ENCODE results near the gene SLC32A1. TPM values are rescaled to one million over a fixed set of nuclear protein-coding genes. Genes with fewer than 3 reads are reported as not detected.

SLC32A1 gene, protein sequence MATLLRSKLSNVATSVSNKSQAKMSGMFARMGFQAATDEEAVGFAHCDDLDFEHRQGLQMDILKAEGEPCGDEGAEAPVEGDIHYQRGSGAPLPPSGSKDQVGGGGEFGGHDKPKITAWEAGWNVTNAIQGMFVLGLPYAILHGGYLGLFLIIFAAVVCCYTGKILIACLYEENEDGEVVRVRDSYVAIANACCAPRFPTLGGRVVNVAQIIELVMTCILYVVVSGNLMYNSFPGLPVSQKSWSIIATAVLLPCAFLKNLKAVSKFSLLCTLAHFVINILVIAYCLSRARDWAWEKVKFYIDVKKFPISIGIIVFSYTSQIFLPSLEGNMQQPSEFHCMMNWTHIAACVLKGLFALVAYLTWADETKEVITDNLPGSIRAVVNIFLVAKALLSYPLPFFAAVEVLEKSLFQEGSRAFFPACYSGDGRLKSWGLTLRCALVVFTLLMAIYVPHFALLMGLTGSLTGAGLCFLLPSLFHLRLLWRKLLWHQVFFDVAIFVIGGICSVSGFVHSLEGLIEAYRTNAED
- 1.6 TPM for polyA plus RNA-seq (ENCODE audit: insufficient read length)
- long read RNA-seq, donor 1, partial matches to known transcripts: 0 of 1 reads
- long read RNA-seq, donor 1, other reads (novel, unspliced or antisense): 0 of 1 reads
- long read RNA-seq, donor 2, partial matches to known transcripts: 0 of 3 reads
- long read RNA-seq, donor 2, other reads (novel, unspliced or antisense): 0 of 3 reads
- long read RNA-seq, donor 3: 0 reads
- long read RNA-seq, donor 4: 0 reads
- long read RNA-seq, donor 5, partial matches to known transcripts: 0 of 1 reads
- long read RNA-seq, donor 5, other reads (novel, unspliced or antisense): 0 of 1 reads
- long read RNA-seq, donor 6, partial matches to known transcripts: 0 of 1 reads
- long read RNA-seq, donor 6, other reads (novel, unspliced or antisense): 0 of 1 reads
- long read RNA-seq, donor 7: 0 reads
- long read RNA-seq, donor 8: 0 reads

- no peak for DNase-seq
These were observed at the start of gene SLC32A1 for GRCh38 chr20:38723848-38724625. Gene SLC32A1, plus strand, starts transcription at chr20:38724486. Its CDS starts 239 bp downstream, at chr20:38724725.

- DNase-seq: no peak
These were observed 49.5 kb upstream of the SLC32A1 start for GRCh38 chr20:38674765-38675133.

DNA sequence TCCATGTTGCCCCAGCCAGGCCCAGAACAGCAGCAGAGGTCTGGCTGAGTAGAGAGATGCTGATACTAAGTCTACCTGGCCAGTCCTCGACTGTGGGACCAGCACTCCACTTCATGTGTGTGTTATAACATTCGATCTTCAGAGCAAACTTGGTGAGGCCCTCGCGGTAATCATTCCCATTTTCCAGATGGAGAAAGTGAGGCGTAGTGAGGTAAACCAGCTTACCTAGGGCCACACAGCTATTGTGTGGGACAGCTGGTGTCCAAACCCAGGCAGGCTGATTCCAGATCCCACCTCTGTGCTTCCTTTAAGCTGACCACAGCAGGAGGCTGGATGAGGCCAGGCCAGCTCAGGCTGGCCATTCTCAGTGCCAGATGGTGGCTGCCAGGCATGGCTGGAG lies 47.7 kb upstream of the SLC32A1 start:
- no peak for DNase-seq

DNA sequence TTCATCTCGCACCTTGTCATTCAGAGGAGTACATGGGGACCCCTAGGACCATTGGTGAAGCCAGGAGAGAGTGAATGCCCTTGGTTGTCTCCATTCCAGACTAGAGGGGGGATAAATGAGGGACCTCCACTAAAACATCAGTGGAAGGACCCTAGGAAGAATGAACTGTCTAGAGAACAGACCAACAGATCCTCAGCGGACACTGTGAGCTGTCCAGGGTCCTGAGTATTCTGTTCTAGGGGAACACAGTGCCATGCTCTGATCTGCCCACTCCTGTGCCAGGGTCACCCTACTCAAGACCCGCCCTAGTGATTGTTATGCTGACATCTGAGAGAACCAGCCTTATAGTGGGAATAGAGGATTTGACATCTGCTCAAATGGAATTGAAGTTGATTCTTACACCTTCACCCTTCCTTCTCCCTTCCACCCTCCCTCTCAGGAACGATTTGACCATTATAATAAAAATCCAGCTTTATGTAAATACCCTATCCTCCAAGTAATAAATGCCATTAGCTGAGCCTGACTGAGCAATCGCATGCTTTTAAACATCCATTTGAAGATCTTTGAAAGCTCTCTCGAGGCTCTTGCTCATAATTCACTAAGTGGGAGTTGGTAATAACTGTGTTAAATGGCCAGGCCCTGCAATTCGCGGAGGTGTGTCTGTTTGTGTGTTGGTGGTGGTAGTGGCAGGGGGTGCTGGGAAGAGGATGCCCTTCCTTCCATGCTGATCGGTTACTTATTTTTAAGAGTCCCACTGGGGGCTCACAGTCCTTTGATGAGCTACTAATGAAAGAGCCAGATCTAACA lies 43.6 kb upstream of the SLC32A1 start:
- peak; percentile 84 for DNase-seq

DNA sequence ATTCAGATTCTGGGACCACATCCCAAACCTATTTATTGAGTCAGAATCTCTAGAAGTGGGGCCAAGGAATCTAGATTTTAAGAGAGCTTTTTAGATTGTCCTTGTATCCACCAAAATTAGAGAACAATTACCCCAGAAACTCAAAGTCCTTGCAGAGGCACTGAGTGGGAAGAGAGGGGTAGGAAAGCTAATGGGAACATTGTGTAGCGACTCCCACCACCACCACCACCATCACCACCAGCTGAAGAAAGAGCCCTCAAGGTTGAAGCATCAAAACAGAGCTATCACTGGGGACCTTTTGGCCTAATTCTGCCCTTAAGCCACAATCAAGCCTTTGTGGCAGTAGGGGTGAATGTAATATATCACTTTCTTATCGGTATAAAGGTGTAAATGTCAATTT lies 39.0 kb upstream of the SLC32A1 start:
- DNase-seq: no peak

DNA sequence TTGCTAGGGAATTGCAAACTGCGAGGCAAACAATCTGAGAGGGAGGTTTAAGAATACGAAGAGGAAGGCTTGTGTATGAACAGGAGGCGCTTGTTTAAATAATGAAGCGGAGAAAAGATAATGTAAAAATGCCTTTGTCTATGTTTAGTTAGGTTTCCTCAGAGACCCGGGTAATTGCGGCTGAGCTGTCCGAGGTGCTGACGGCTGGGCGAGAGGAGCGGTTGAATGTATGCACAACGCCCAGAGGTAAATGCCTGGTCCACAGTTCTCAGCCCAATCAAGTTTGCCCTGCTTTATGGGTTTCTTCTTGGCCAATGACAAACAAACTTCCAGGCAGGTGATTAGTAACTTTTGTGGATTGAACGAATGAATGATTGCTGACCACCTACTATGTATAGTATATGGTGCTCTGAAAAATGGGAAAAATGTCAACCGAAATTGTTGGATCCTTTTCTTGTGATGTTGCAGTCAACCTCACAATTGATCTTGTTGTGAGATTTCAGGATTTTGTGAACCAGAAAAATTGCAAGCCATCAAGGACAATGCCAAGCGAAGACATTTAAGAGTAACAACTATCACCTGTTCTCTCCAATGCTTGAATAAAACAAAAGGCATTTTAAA lies 38.3 kb upstream of the SLC32A1 start:
- peak; percentile 66 for DNase-seq

- peak; percentile 90 for DNase-seq
These were observed 31.6 kb upstream of the SLC32A1 start for GRCh38 chr20:38692436-38693411.

DNA sequence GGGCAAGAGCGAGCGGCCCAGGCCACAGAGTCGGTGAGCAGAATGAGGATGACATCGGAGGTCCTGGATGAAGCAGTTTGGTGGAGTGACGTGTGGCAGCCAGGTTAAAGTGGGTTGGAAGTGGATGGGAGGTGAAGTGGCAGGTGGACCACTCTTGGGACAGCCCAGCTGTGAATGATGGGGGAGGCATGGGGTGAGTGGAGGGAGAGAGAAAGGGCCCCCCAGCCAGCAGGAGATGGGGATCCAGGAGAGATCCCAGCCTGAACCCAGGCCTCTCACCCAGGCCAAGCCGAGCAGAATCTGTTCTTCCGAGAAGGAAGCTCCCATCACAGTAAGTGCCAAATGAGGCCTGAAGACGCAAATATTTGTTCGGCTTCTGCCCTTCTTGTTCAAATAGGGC lies 27.0 kb upstream of the SLC32A1 start:
- DNase-seq: no peak

- no peak for DNase-seq
These were observed 25.7 kb upstream of the SLC32A1 start for GRCh38 chr20:38698541-38698940.

- no peak for DNase-seq
These were observed 24.1 kb upstream of the SLC32A1 start for GRCh38 chr20:38700141-38700540.

DNA sequence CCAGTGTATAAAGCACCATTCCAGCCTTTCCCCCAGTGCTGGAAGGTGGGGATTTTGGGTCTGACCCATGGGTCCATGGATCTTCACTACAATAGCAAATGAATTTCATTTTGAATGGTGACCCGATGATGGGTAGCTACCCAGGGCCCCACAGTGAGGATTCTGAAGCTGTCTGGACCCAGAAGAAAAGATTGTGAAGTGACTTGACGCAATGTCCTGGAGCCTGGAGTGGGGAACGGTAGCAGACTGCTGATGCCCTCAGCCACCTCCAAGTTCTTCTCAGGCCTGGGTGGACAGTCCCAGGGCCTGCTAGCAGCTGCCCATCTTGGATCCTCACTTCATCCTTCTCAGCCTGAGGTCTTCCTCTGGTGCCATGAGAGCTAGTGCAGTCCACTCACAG lies 23.4 kb upstream of the SLC32A1 start:
- DNase-seq: no peak

DNA sequence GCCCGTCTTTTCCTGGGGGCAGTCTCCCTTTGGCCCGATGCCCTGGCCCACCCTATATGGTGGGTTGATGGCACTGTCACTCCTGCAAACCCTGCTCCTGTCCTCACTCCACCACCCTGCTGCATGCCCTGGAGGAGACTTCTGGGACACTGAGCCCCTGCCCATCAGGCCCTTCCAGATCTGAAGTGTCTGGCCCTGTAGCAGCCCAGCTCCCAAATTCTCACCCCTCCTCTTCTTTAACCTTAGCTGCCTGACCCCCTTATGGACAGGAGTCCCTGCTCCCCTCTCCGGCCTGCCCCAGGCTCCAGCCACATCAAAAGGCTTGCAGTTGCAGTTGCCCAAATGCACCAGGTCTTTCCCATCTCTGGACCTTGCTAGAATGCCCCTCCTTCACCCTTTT lies 20.8 kb upstream of the SLC32A1 start:
- no peak for DNase-seq

DNA sequence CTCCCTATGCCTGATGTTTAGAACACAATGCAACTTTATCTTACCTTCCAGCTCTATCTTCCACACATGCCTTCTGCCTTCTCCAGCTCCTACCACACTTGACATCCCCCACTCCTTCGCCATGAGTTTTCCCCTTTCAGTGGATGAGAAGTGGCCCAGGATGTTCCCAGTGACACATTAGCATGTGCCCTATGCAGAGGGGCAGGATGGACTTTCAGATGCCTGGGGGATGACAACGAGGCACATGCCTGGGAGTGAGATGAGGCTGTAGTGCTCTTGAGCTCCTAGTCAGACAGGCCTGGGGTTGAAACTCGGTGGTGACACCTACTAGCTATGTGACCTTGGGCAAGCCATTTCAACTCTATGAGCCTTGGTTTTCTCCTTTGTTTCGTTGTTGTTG lies 20.1 kb upstream of the SLC32A1 start:
- DNase-seq: no peak

DNA sequence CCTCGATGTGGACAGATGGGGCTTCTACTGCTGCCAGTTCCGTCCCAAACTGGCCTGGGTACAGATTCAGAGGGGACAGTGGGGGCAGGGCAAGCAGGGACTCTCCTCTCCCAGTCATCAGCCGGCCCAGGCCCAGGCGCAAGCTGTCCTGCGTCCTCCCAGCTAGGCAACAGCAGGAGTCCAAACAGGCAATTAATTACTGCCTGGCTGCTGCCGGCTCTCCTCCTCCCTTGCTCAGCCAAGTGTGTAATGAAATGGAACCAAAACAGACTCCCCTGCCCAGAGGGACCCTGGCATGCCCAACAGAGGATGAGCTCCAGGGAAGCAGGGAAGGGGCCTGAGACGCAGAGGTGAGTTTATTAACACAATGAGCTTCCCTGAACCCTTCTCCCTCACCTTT lies 17.8 kb upstream of the SLC32A1 start:
- DNase-seq: no peak

- no peak for DNase-seq
These were observed 10.0 kb upstream of the SLC32A1 start for GRCh38 chr20:38714308-38714707.

DNA sequence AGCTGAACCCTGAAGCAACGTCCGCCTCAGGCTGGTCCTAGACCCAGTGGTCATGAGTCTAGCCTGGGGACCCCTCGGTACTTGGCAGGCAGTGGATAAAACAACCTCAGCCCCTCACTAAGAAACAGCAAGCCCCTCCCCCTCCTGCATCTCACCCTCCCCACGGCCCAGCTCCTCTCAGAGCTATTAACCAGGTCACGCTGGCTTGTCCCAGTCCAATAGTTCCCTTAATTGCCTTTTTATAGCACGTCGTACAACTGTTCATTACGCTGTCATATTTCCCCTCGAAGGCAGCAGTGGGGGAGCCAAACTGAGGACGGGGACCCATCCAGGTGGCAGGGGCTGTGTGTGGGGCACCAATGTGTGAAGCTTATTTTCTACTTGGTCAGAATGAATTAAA lies 8.6 kb upstream of the SLC32A1 start:
- no peak for DNase-seq

- no peak for DNase-seq
These were observed 1.6 kb upstream of the SLC32A1 start for GRCh38 chr20:38722683-38723016.

DNA sequence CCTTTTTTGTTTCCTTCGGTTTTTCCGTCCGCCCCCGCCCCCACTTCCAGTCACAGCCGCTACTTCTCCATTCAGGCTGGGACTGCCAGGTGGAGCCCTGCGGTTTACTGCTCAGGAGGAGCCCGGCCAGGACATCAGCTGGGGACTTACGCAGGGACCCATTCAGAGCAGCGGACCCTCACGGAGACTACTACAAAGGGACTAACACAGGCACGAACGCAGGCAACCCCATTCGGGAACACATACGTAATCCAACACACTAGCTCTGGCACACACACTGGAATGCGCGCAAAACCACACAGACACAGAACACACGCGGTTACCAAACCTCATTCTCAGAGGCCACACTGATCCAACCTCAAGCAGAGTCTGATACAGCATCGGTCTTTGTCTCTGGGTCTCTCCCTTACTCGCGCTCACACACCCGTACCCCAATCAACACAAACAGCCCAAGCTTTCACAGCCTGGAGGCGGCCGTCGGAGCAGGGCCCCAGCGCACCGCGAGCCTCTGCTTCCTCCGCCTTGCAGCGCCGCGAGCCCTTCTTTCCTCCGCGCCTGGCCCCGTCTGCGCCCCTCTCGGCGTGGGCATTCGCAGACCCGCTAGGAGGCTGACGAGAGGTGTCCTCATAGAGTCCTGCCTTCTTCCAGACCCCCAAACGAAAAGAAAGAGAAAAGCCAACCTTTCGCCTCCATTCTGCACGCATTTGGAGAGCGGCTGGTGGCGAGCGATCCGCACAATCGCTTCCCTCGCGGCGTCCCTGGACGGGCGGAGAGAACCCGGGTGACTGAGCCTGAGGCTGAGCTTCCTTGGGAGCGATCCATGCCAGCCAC lies 1.1 kb upstream of the SLC32A1 start:
- DNase-seq: no peak

- no peak for DNase-seq
These were observed 401 bp downstream of the SLC32A1 start for GRCh38 chr20:38724626-38725147.
